H1 (cell line): ENCODE results near the gene SLC1A6. TPM values are rescaled to one million over a fixed set of nuclear protein-coding genes. Genes with fewer than 3 reads are reported as not detected.

Experiments
- CTCF ChIA-PET: fragments of 300-600 bp; sonication (Branson Sonifier 250); formaldehyde crosslinking; loops from one replicate; lab custom pipeline; 2021; ENCODE audit not compliant: partially characterized antibody; lab: Charles Lee
- POLR2A ChIA-PET: fragments of 300-600 bp; sonication (Branson Sonifier 250); formaldehyde crosslinking; loops from one replicate; lab custom pipeline; 2021; ENCODE audit warnings: inconsistent platforms; ENCODE audit not compliant: partially characterized antibody; lab: Charles Lee
- DNase-seq, 2 experiments: peaks; one replicate each; pipeline versions ENCODE4 v3.0.0 to v3.0.0-alpha.2; 2010 to 2022; ENCODE audit warnings: low spot score in 2 of 2, low read depth in 1 of 2, mixed read lengths in 1 of 2
- FAIRE-seq: peaks from 2 replicates; lab custom pipeline; 2011; peaks lifted over from hg19 to GRCh38; lab: Jason Lieb, UNC
- H2AFZ ChIP-seq: 2 replicates; pipeline ENCODE4 v1.8.1; 2012; ENCODE audit warnings: low read length, inconsistent platforms
- H2AK5ac ChIP-seq: 2 replicates; pipeline ENCODE4 v1.6.1; 2013; ENCODE audit warnings: low read depth, low read length
- H2BK120ac ChIP-seq: replicated peaks from 2 replicates; pipeline ENCODE3; 2013; ENCODE audit warnings: low read depth, low read length, inconsistent platforms
- H2BK12ac ChIP-seq: 2 replicates; pipeline ENCODE4 v1.6.1; 2013; ENCODE audit warnings: low read depth, low read length
- H2BK15ac ChIP-seq: 2 replicates; pipeline ENCODE4 v1.6.1; 2013; ENCODE audit warnings: low read length
- H2BK20ac ChIP-seq: 2 replicates; pipeline ENCODE4 v1.6.1; 2013; ENCODE audit warnings: low read length
- H2BK5ac ChIP-seq: 2 replicates; pipeline ENCODE4 v1.6.1; 2013; ENCODE audit warnings: low read depth, low read length
- H3K14ac ChIP-seq: 2 replicates; pipeline ENCODE4 v1.6.1; 2013; ENCODE audit warnings: inconsistent platforms; ENCODE audit not compliant: insufficient read length
- H3K18ac ChIP-seq: 2 replicates; pipeline ENCODE4 v1.6.1; 2013; ENCODE audit warnings: low read length; ENCODE audit errors: extremely low read depth
- H3K23ac ChIP-seq: 2 replicates; pipeline ENCODE4 v1.6.1; 2013; ENCODE audit warnings: inconsistent platforms; ENCODE audit not compliant: insufficient read length
- H3K23me2 ChIP-seq: 2 replicates; pipeline ENCODE4 v1.6.1; 2013; ENCODE audit warnings: low read depth, low read length
- H3K27ac ChIP-seq: 2 replicates; pipeline ENCODE4 v1.6.1; 2011; ENCODE audit warnings: low read depth, low read length, inconsistent platforms
- H3K27me3 ChIP-seq, 4 experiments: replicated peaks in 1 of 4; 1 replicate in 1 of 4; 2 replicates in 3 of 4; pipeline versions ENCODE4 v1.6.1 to v1.8.1; 2011 to 2013; ENCODE audit warnings: low read length in 3 of 4, mild to moderate bottlenecking in 3 of 4, inconsistent platforms in 2 of 4, mixed read lengths in 2 of 4, moderate library complexity in 1 of 4; ENCODE audit not compliant: control insufficient read depth in 3 of 4, insufficient read depth in 3 of 4; ENCODE audit errors: extremely low read depth in 1 of 4
- H3K36me3 ChIP-seq, 4 experiments: 2 replicates each; pipeline versions ENCODE4 v1.6.1 to v1.8.1; 2011 to 2013; ENCODE audit warnings: mild to moderate bottlenecking in 4 of 4, low read length in 3 of 4, moderate library complexity in 2 of 4, control low read depth in 1 of 4, inconsistent platforms in 1 of 4; ENCODE audit not compliant: insufficient read depth in 4 of 4, control insufficient read depth in 2 of 4
- H3K4ac ChIP-seq: replicated peaks from 2 replicates; pipeline ENCODE3; 2013; ENCODE audit warnings: low read length, low read depth, mixed read lengths, inconsistent platforms; ENCODE audit not compliant: insufficient read length
- H3K4me1 ChIP-seq, 4 experiments: replicated peaks in 1 of 4; 1 replicate in 1 of 4; 2 replicates in 3 of 4; pipeline versions ENCODE4 v1.6.1 to v1.8.1; 2011 to 2013; ENCODE audit warnings: low read length in 3 of 4, inconsistent platforms in 2 of 4, mixed read lengths in 1 of 4; ENCODE audit not compliant: insufficient read depth in 4 of 4, control insufficient read depth in 3 of 4
- H3K4me2 ChIP-seq, 2 experiments: 2 replicates each; pipeline versions ENCODE4 v1.6.1 to v1.8.1; 2011 to 2013; ENCODE audit warnings: low read depth in 2 of 2, low read length in 2 of 2, control low read depth in 1 of 2, inconsistent platforms in 1 of 2, mild to moderate bottlenecking in 1 of 2; ENCODE audit not compliant: insufficient read depth in 1 of 2
- H3K4me3 ChIP-seq, 4 experiments: fragments of 200-600, 300-600 bp in 1 of 4; sonication (generic), shearing (Covaris generic), sonication (Bioruptor Twin) in 1 of 4; 2 replicates each; pipeline versions ENCODE4 v1.5.1 to v1.8.1; 2011 to 2016; ENCODE audit warnings: low read length in 4 of 4, low read depth in 3 of 4, control low read depth in 2 of 4, inconsistent platforms in 2 of 4, mild to moderate bottlenecking in 2 of 4, mixed read lengths in 1 of 4, moderate library complexity in 1 of 4; ENCODE audit not compliant: insufficient read depth in 2 of 4; ENCODE audit errors: extremely low read depth in 1 of 4
- H3K56ac ChIP-seq: replicated peaks from 2 replicates; pipeline ENCODE3; 2013; ENCODE audit warnings: low read depth, mild to moderate bottlenecking, mixed read lengths, low read length, inconsistent platforms; ENCODE audit not compliant: insufficient read length
- H3K79me1 ChIP-seq: 2 replicates; pipeline ENCODE4 v1.6.1; 2013; ENCODE audit warnings: low read depth, low read length, control low read depth
- H3K79me2 ChIP-seq, 2 experiments: 2 replicates each; pipeline versions ENCODE4 v1.6.1 to v1.8.1; 2012 to 2013; ENCODE audit warnings: low read length in 2 of 2, mild to moderate bottlenecking in 2 of 2, inconsistent platforms in 1 of 2; ENCODE audit not compliant: insufficient read depth in 2 of 2, control insufficient read depth in 1 of 2
- H3K9ac ChIP-seq, 4 experiments: replicated peaks in 1 of 4; 1 replicate in 1 of 4; 2 replicates in 3 of 4; pipeline versions ENCODE4 v1.6.1 to v1.8.1; 2011 to 2013; ENCODE audit warnings: low read depth in 3 of 4, low read length in 3 of 4, control low read depth in 2 of 4, mild to moderate bottlenecking in 2 of 4, moderate library complexity in 2 of 4, inconsistent platforms in 1 of 4; ENCODE audit errors: extremely low read depth in 1 of 4
- H3K9me3 ChIP-seq, 2 experiments: 2 replicates each; pipeline versions ENCODE4 v1.6.1 to v1.8.1; 2012 to 2013; ENCODE audit warnings: mild to moderate bottlenecking in 2 of 2, moderate library complexity in 2 of 2, control low read depth in 1 of 2, inconsistent platforms in 1 of 2, low read depth in 1 of 2, low read length in 1 of 2, mixed read lengths in 1 of 2; ENCODE audit not compliant: insufficient read depth in 2 of 2
- H4K20me1 ChIP-seq, 2 experiments: replicated peaks in 1 of 2; 2 replicates each; pipeline versions ENCODE3 to v1.8.1; 2011 to 2013; ENCODE audit warnings: inconsistent platforms in 2 of 2, low read length in 2 of 2, mild to moderate bottlenecking in 1 of 2; ENCODE audit not compliant: insufficient read depth in 2 of 2, control insufficient read depth in 1 of 2
- H4K5ac ChIP-seq: 2 replicates; pipeline ENCODE4 v1.6.1; 2013; ENCODE audit warnings: low read length, low read depth, mixed read lengths, inconsistent platforms; ENCODE audit not compliant: insufficient read length
- H4K8ac ChIP-seq: 2 replicates; pipeline ENCODE4 v1.8.0; 2013; ENCODE audit warnings: mild to moderate bottlenecking, moderate library complexity, low read length, inconsistent platforms; ENCODE audit not compliant: insufficient read depth; ENCODE audit errors: extremely low read depth
- H4K91ac ChIP-seq: replicated peaks from 2 replicates; pipeline ENCODE3; 2013; ENCODE audit warnings: low read length, mixed read lengths, inconsistent platforms; ENCODE audit not compliant: insufficient read length
- ATF3 ChIP-seq: IDR thresholded peaks from 2 replicates; pipeline ENCODE4 v1.6.1; 2011; ENCODE audit warnings: low read depth, mild to moderate bottlenecking, low read length; ENCODE audit not compliant: insufficient read depth
- BRCA1 ChIP-seq: IDR thresholded peaks from 2 replicates; pipeline ENCODE4 v1.6.1; 2012; ENCODE audit warnings: low read depth, low read length, improper control_type of control experiment
- CREB1 ChIP-seq: IDR thresholded peaks from 2 replicates; pipeline ENCODE4 v1.6.1; 2012; ENCODE audit warnings: inconsistent platforms
- EGR1 ChIP-seq: IDR thresholded peaks from 2 replicates; pipeline ENCODE4 v1.6.1; 2011; ENCODE audit warnings: low read depth, low read length, borderline replicate concordance
- GABPA ChIP-seq: IDR thresholded peaks from 2 replicates; pipeline ENCODE4 v1.6.1; 2011; ENCODE audit warnings: mild to moderate bottlenecking, low read length, moderate library complexity, borderline replicate concordance; ENCODE audit not compliant: insufficient read depth
- GTF2F1 ChIP-seq: IDR thresholded peaks from 2 replicates; pipeline ENCODE4 v1.6.1; 2012; ENCODE audit warnings: low read depth, low read length, improper control_type of control experiment, borderline replicate concordance
- JUN ChIP-seq: IDR thresholded peaks from 2 replicates; pipeline ENCODE4 v1.6.1; 2011; ENCODE audit warnings: low read depth, mild to moderate bottlenecking, improper control_type of control experiment, low read length
- NRF1 ChIP-seq: IDR thresholded peaks from 2 replicates; pipeline ENCODE4 v1.6.1; 2011; ENCODE audit warnings: mild to moderate bottlenecking, low read depth, low read length, improper control_type of control experiment
- POLR2AphosphoS5 ChIP-seq: IDR thresholded peaks from 2 replicates; pipeline ENCODE4 v1.6.1; 2011; ENCODE audit warnings: low read depth, low read length
- POU5F1 ChIP-seq: IDR thresholded peaks from 2 replicates; pipeline ENCODE4 v1.6.1; 2011; ENCODE audit warnings: low read depth, mild to moderate bottlenecking, low read length, moderate library complexity
- RNF2 ChIP-seq: fragments of 200-900, 300-1000 bp; sonication (generic); IDR thresholded peaks from 2 replicates; pipeline ENCODE4 v1.7.1; 2016; ENCODE audit warnings: borderline replicate concordance, low read depth, mild to moderate bottlenecking, antibody characterized with exemption, low read length; ENCODE audit not compliant: poor library complexity, severe bottlenecking; ENCODE audit errors: missing control alignments
- SP2 ChIP-seq: IDR thresholded peaks from 2 replicates; pipeline ENCODE4 v1.6.1; 2012; ENCODE audit warnings: mild to moderate bottlenecking, low read length, inconsistent platforms
- SUZ12 ChIP-seq: fragments of 200-600 bp; sonication (generic); IDR thresholded peaks from 2 replicates; pipeline ENCODE4 v1.6.1; 2012; ENCODE audit warnings: mild to moderate bottlenecking, inconsistent platforms, low read length, moderate library complexity, mixed read lengths
- TAF1 ChIP-seq: IDR thresholded peaks from 2 replicates; pipeline ENCODE4 v1.6.1; 2011; ENCODE audit warnings: mild to moderate bottlenecking, low read depth, low read length
- TCF12 ChIP-seq: IDR thresholded peaks from 2 replicates; pipeline ENCODE4 v1.6.1; 2011; ENCODE audit warnings: low read depth, mild to moderate bottlenecking, low read length
- WGBS, 2 experiments: shearing (Covaris generic) in 1 of 2; methylation state at CpG; one replicate each; pipeline versions ENCODE4 v1.1.6 to v1.1.7; 2013 to 2015; ENCODE audit warnings: low lambda C conversion rate in 2 of 2, mixed read lengths in 2 of 2, inconsistent platforms in 1 of 2, low coverage in 1 of 2, missing lambda C conversion rate in 1 of 2; ENCODE audit not compliant: insufficient replicate concordance in 2 of 2, insufficient coverage in 1 of 2, insufficient read length in 1 of 2; ENCODE audit errors: extremely low coverage in 1 of 2, missing lambda C conversion rate in 1 of 2; 5-methylcytosine and 5-hydroxymethylcytosine counted together
- polyA plus RNA-seq, 7 experiments: library from polyadenylated mRNA; depleted of rRNA in 3 of 7; stranded (reverse) in 5 of 7; unstranded in 2 of 7; fragments of >200 nt in 5 of 7; fragments of 200-250 nt in 2 of 7; gene quantifications; 1 replicate in 5 of 7; 2 replicates in 1 of 7; 4 replicates in 1 of 7; pipeline versions ENCODE4 v1.2.1 to v1.2.3, GENCODE V29; 2011 to 2013; ENCODE audit warnings: missing spikeins in 2 of 7, mixed read lengths in 2 of 7
- total RNA-seq: library from RNA; stranded (reverse); fragmentation: NEBNext Ultra II Directional; extraction: Animal tissue kit (Norgen Biotek cat#: 25700); gene quantifications from 2 replicates; pipeline ENCODE4 v1.2.1, GENCODE V29; 2021

The SLC1A6 gene
- total and polyA plus RNA-seq, 2 of the 8 experiments (the other 6 are each of a cell fraction or from before 2014, with no cell fraction given), result 14.0 to 26.6 TPM

GRCh38 chr19:14974488-14974887 lies 5.2 kb downstream of the SLC1A6 start:
- Histone ChIP-seq H3K4me1 (peaks cover 0 to 7% (median 3%) of the 10 kb centered on the region in 4 experiments; a peak in 3 of 7 replicates), H4K5ac (no peak overlapping the region), H3K56ac (no peak overlapping the region), H3K4me2 (no peak overlapping the region), H2BK15ac (no peak overlapping the region), H2AK5ac (no peak overlapping the region), H3K79me2 (0 out of 4 replicates have a peak, but pooled peaks cover 0 to 4% of the 10 kb centered on the region in 2 experiments), H2BK12ac (no peak overlapping the region), H2BK5ac (no peak overlapping the region), H3K23me2 (peaks cover 9% of the 10 kb centered on the region), H3K36me3 (peaks cover 0 to 5% (median 0%) of the 10 kb centered on the region in 4 experiments; a peak in 1 of 8 replicates), H3K18ac (no peak overlapping the region), H3K4ac (no peak overlapping the region), H3K27me3 (peaks cover 0 to 7% (median 0%) of the 10 kb centered on the region in 4 experiments; a peak in 2 of 7 replicates), H3K23ac (no peak overlapping the region), H2AFZ (no peak overlapping the region), H2BK120ac (no peak overlapping the region), H3K27ac (no peak overlapping the region), H3K4me3 (no peak overlapping the region), H3K9ac (no peak overlapping the region), H4K8ac (no peak overlapping the region), H3K9me3 (no peaks in the 10 kb centered on the region), H4K20me1 (peaks cover 0 to 7% of the 10 kb centered on the region in 2 experiments), H3K14ac (no peak overlapping the region), H3K79me1 (no peaks in the 10 kb centered on the region), H2BK20ac (no peak overlapping the region), H4K91ac (no peak overlapping the region)
- FAIRE-seq (no peak), DNase-seq (no peak)
- 76% methylated on average over 4 of the region's 4 CpGs; no CpG with 5 or more reads in 1 of the 2 experiments for WGBS, 2 experiments
- POLR2A ChIA-PET, result no interaction called here
- no peak for TF ChIP-seq NRF1
- TF ChIP-seq CREB1, result no peak
- TF ChIP-seq SP2, result no peak
- TF ChIP-seq SUZ12, result no peak
- no peak for TF ChIP-seq GTF2F1
- no peak for TF ChIP-seq ATF3
- TF ChIP-seq TCF12, result no peak
- no peak for TF ChIP-seq EGR1
- no peak for TF ChIP-seq POU5F1
- TF ChIP-seq POLR2AphosphoS5, result no peak
- TF ChIP-seq TAF1, result no peak
- TF ChIP-seq JUN, result no peak
- no peak for TF ChIP-seq RNF2
- TF ChIP-seq BRCA1, result no peak
- no peak for TF ChIP-seq GABPA
- CTCF ChIA-PET, result no interaction called here
